Measurements from ENCODE around the gene EREG.

EREG gene

GRCh38 chr4:74379912-74380311, 15.0 kb downstream of the EREG start:
- Histone ChIP-seq H3K4me3 (ENCODE audit: low read depth, low read length) (no peak overlapping the region), H3K27me3 (ENCODE audit: insufficient read depth, low read depth, severe bottlenecking) (no peaks in the 10 kb centered on the region), H3K9me3 (ENCODE audit: severe bottlenecking) (no peaks in the 10 kb centered on the region), H3K36me3 (no peaks in the 10 kb centered on the region), H3K27ac (no peak overlapping the region)
- no peak for DNase-seq
- no peak for TF ChIP-seq CTCF (IDR thresholded peaks at IDR 0.05; ENCODE audit: low read depth, low read length)

GRCh38 chr4:74385386-74385785, 20.4 kb downstream of the EREG start:
- Histone ChIP-seq H3K36me3 (no peaks in the 10 kb centered on the region), H3K4me3 (ENCODE audit: low read depth, low read length) (no peak overlapping the region), H3K27me3 (ENCODE audit: insufficient read depth, low read depth, severe bottlenecking) (no peaks in the 10 kb centered on the region), H3K9me3 (ENCODE audit: severe bottlenecking) (no peaks in the 10 kb centered on the region), H3K27ac (no peak overlapping the region)
- no peak for DNase-seq
- TF ChIP-seq CTCF (IDR thresholded peaks at IDR 0.05; ENCODE audit: low read depth, low read length), result no peak

- Histone ChIP-seq H3K27me3 (ENCODE audit: insufficient read depth, low read depth, severe bottlenecking) (no peaks in the 10 kb centered on the region), H3K4me3 (ENCODE audit: low read depth, low read length) (no peak overlapping the region), H3K9me3 (ENCODE audit: severe bottlenecking) (no peaks in the 10 kb centered on the region), H3K36me3 (no peaks in the 10 kb centered on the region), H3K27ac (no peak overlapping the region)
- DNase-seq, result no peak
- TF ChIP-seq CTCF (IDR thresholded peaks at IDR 0.05; ENCODE audit: low read depth, low read length), result no peak
These were observed 21.2 kb downstream of the EREG start for GRCh38 chr4:74386159-74386558.

GRCh38 chr4:74387790-74388189, 22.8 kb downstream of the EREG start:
- no peak overlapping the region for H3K4me3 ChIP-seq (ENCODE audit: low read depth, low read length)
- no peaks in the 10 kb centered on the region for H3K27me3 ChIP-seq (ENCODE audit: insufficient read depth, low read depth, severe bottlenecking)
- H3K36me3 ChIP-seq, result no peaks in the 10 kb centered on the region
- H3K27ac ChIP-seq, result no peak overlapping the region
- no peak for DNase-seq
- H3K9me3 ChIP-seq (ENCODE audit: severe bottlenecking), result no peaks in the 10 kb centered on the region
- no peak for TF ChIP-seq CTCF (IDR thresholded peaks at IDR 0.05; ENCODE audit: low read depth, low read length)

GRCh38 chr4:74389494-74389893, 24.5 kb downstream of the EREG start:
- TF ChIP-seq CTCF (IDR thresholded peaks at IDR 0.05; ENCODE audit: low read depth, low read length), result no peak
- H3K4me3 ChIP-seq (ENCODE audit: low read depth, low read length), result no peak overlapping the region
- no peaks in the 10 kb centered on the region for H3K9me3 ChIP-seq (ENCODE audit: severe bottlenecking)
- DNase-seq, result no peak
- H3K27me3 ChIP-seq (ENCODE audit: insufficient read depth, low read depth, severe bottlenecking), result no peaks in the 10 kb centered on the region
- H3K36me3 ChIP-seq, result no peaks in the 10 kb centered on the region
- no peak overlapping the region for H3K27ac ChIP-seq

GRCh38 chr4:74390677-74391076, 25.7 kb downstream of the EREG start:
- Histone ChIP-seq H3K4me3 (ENCODE audit: low read depth, low read length) (no peak overlapping the region), H3K9me3 (ENCODE audit: severe bottlenecking) (no peaks in the 10 kb centered on the region), H3K27me3 (ENCODE audit: insufficient read depth, low read depth, severe bottlenecking) (no peaks in the 10 kb centered on the region), H3K36me3 (no peaks in the 10 kb centered on the region), H3K27ac (no peak overlapping the region)
- no peak for TF ChIP-seq CTCF (IDR thresholded peaks at IDR 0.05; ENCODE audit: low read depth, low read length)
- no peak for DNase-seq
